Gastroesophageal sphincter (tissue), 3 donors: Measurements from ENCODE around the gene CDH1.

Source experiments
- POLR2A ChIP-seq, 2 donors: fragments of 450-650 bp; IDR thresholded peaks; one replicate each; pipeline ENCODE4 v1.6.1; 2017; ENCODE audit warnings: antibody characterized with exemption in 2 of 2, mild to moderate bottlenecking in 2 of 2, moderate library complexity in 1 of 2
- POLR2AphosphoS5 ChIP-seq: sonication (generic); formaldehyde crosslinking; IDR thresholded peaks from one replicate; pipeline ENCODE4 v1.6.1; 2017; ENCODE audit warnings: antibody characterized with exemption
- TF ChIP-seq, protein P1 (sequence below), 4 experiments: fragments of 200-600 bp in 2 of 4; fragments of 450-650 bp in 2 of 4; sonication (generic) in 1 of 4; IDR thresholded peaks; one replicate each; pipeline ENCODE4 v1.5.1; 2017 to 2019; ENCODE audit warnings: antibody characterized with exemption in 4 of 4, mild to moderate bottlenecking in 2 of 4, moderate library complexity in 2 of 4

DNA sequence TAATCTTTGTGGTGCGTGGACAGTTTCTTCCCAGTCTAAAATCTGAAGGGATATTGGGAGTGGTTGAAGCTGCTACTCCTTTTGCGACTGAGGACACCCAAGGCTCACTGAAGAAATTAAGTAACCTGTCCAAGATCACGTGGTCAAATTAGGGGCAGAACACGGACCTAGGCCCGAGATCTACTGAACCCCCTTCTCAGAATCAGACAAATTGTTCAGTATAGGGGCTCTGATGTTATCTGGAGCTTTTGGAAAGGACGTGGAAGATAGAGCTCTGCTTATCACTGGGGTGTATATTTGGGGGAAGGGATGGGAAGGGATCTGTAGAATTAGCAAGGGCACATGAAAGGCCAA, 107.1 kb downstream of the CDH1 start:
- TF ChIP-seq POLR2A (IDR thresholded peaks at IDR 0.05) = no peak
- TF ChIP-seq, protein P1, sequence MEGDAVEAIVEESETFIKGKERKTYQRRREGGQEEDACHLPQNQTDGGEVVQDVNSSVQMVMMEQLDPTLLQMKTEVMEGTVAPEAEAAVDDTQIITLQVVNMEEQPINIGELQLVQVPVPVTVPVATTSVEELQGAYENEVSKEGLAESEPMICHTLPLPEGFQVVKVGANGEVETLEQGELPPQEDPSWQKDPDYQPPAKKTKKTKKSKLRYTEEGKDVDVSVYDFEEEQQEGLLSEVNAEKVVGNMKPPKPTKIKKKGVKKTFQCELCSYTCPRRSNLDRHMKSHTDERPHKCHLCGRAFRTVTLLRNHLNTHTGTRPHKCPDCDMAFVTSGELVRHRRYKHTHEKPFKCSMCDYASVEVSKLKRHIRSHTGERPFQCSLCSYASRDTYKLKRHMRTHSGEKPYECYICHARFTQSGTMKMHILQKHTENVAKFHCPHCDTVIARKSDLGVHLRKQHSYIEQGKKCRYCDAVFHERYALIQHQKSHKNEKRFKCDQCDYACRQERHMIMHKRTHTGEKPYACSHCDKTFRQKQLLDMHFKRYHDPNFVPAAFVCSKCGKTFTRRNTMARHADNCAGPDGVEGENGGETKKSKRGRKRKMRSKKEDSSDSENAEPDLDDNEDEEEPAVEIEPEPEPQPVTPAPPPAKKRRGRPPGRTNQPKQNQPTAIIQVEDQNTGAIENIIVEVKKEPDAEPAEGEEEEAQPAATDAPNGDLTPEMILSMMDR (IDR thresholded peaks at IDR 0.05) = no peak
- no peak for TF ChIP-seq POLR2AphosphoS5
